ENCODE measurements around the gene KRTAP6-3. TPM values are rescaled to one million over a fixed set of nuclear protein-coding genes. Genes with fewer than 3 reads are reported as not detected.

Gene KRTAP6-3
- total and polyA plus RNA-seq, 2 donors (not counting 3 experiments of a cell fraction or from before 2014, with no cell fraction given) = not detected

DNA sequence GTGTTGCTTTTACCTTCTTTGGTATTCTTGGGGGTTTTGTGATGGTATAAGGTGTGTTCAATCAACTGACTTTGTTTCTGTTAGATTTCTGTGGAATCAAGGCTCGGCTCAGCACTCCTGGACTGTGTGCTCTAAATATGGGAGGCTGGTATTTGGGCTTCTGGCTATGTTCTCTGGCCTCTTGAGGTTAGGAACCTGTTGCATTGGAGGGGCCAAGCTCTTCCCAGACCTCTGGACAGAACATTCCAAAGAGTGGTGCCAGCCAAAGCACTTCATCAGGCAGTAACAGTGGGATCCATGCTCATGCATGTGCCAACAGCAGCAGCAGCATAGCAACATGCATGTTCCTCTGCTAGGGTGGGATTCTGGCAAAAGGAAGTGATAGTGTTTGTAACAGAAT is 39.5 kb upstream of the KRTAP6-3 start:
- BruUV-seq (replicated peaks) = no TSS peak
- CTCF ChIA-PET = no interaction called here

DNA sequence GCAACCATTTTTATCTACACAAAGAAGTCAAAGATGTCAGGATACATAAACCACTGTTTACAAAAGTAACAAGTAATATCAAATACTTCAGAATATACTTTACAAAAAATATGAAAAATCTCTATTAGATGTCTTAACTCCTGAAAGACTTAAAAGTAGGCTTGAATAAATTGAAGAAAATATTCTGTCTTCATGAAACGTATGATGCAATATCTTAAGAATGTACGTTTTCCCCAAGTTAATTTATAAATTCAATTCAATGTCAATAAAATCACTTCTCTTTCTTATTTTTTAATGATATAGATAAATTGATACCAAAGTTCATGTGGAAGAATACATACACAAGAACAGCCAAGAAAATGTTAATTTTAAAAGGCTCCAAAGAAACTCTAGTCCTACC is 37.1 kb upstream of the KRTAP6-3 start:
- TF ChIP-seq POLR2A (IDR thresholded peaks at IDR 0.05; ENCODE audit: low read depth, low read length) (no peak), MYC (IDR thresholded peaks at IDR 0.05; ENCODE audit: low read depth, low read length) (no peak), EZH2 (IDR thresholded peaks at IDR 0.05; ENCODE audit: borderline replicate concordance, low read depth, low read length, severe bottlenecking) (no peak), POLR2AphosphoS5 (IDR thresholded peaks at IDR 0.05; ENCODE audit: insufficient read depth, low read depth, low read length) (no peak), JUN (IDR thresholded peaks at IDR 0.05; ENCODE audit: borderline replicate concordance, insufficient read depth, insufficient read length, low read depth) (no peak), GATA2 (IDR thresholded peaks at IDR 0.05; ENCODE audit: insufficient read depth, insufficient read length, low read depth, low read length) (no peak), FOS (IDR thresholded peaks at IDR 0.05; ENCODE audit: borderline replicate concordance, insufficient read depth, low read length) (no peak)
- TF ChIP-seq, protein P1, sequence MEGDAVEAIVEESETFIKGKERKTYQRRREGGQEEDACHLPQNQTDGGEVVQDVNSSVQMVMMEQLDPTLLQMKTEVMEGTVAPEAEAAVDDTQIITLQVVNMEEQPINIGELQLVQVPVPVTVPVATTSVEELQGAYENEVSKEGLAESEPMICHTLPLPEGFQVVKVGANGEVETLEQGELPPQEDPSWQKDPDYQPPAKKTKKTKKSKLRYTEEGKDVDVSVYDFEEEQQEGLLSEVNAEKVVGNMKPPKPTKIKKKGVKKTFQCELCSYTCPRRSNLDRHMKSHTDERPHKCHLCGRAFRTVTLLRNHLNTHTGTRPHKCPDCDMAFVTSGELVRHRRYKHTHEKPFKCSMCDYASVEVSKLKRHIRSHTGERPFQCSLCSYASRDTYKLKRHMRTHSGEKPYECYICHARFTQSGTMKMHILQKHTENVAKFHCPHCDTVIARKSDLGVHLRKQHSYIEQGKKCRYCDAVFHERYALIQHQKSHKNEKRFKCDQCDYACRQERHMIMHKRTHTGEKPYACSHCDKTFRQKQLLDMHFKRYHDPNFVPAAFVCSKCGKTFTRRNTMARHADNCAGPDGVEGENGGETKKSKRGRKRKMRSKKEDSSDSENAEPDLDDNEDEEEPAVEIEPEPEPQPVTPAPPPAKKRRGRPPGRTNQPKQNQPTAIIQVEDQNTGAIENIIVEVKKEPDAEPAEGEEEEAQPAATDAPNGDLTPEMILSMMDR (IDR thresholded peaks at IDR 0.05; ENCODE audit: extremely low read depth in 1 of 2, insufficient read depth in 1 of 2, low read depth in 1 of 2, low read length in 2 of 2) = no peak
- TF ChIP-seq, protein P2, sequence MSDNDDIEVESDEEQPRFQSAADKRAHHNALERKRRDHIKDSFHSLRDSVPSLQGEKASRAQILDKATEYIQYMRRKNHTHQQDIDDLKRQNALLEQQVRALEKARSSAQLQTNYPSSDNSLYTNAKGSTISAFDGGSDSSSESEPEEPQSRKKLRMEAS (IDR thresholded peaks at IDR 0.05; ENCODE audit: insufficient read depth, insufficient read length) = no peak
- ChIA-PET CTCF (no interaction called here), POLR2A (no interaction called here)
- H3K27me3 ChIP-seq (ENCODE audit: control insufficient read depth in 2 of 2, insufficient read depth in 2 of 2, low read length in 2 of 2) = no peaks in the 10 kb centered on the region
- H3K4me1 ChIP-seq (ENCODE audit: control insufficient read depth, extremely low read depth, insufficient read depth, low read length) = no peaks in the 10 kb centered on the region
- peaks cover 2% of the 10 kb centered on the region for H3K9me3 ChIP-seq (replicated peaks; ENCODE audit: control insufficient read depth, insufficient read depth, low read length)
- DNase-seq (ENCODE audit: low read depth, low spot score) (no peak), FAIRE-seq (no peak)
- H3K9me1 ChIP-seq (replicated peaks; ENCODE audit: control insufficient read depth, extremely low read depth, insufficient read depth, low read length) = no peaks in the 10 kb centered on the region
- H3K4me3 ChIP-seq (replicated peaks in 1 of 3; ENCODE audit: insufficient read depth in 1 of 3, low read depth in 1 of 3, low read length in 3 of 3) = no peak overlapping the region
- no peak overlapping the region for H3K4me2 ChIP-seq (ENCODE audit: insufficient read depth, low read length)
- no peak overlapping the region for H3K9ac ChIP-seq (replicated peaks; ENCODE audit: extremely low read depth, insufficient read depth, low read length)
- no peaks in the 10 kb centered on the region for H3K79me2 ChIP-seq (ENCODE audit: control insufficient read depth, insufficient read depth, low read length)
- no peaks in the 10 kb centered on the region for H3K36me3 ChIP-seq (ENCODE audit: control insufficient read depth in 2 of 2, extremely low read depth in 1 of 2, insufficient read depth in 2 of 2, low read length in 2 of 2)
- no TSS peak for BruUV-seq (replicated peaks)
- intact Hi-C loops (cut with micrococcal nuclease) (no loop called here), dilution Hi-C loops (cut with MboI; ENCODE audit: extremely low pct_ligation_motif_present, low sequenced_read_pairs) (no loop called here)
- H3K27ac ChIP-seq (ENCODE audit: insufficient read depth, low read depth, low read length) = no peak overlapping the region
- no peak overlapping the region for H2AFZ ChIP-seq (ENCODE audit: low read depth, low read length)
- no peaks in the 10 kb centered on the region for H4K20me1 ChIP-seq (replicated peaks; ENCODE audit: control insufficient read depth, extremely low read depth, insufficient read depth, low read length)

More for the DNA sequence above, 39.5 kb upstream of the KRTAP6-3 start:
- H3K9me3 ChIP-seq (replicated peaks; ENCODE audit: control insufficient read depth, insufficient read depth, low read length) = no peaks in the 10 kb centered on the region
- no peaks in the 10 kb centered on the region for H3K9me1 ChIP-seq (replicated peaks; ENCODE audit: control insufficient read depth, extremely low read depth, insufficient read depth, low read length)
- no peaks in the 10 kb centered on the region for H3K27me3 ChIP-seq (ENCODE audit: control insufficient read depth in 2 of 2, insufficient read depth in 2 of 2, low read length in 2 of 2)
- dilution Hi-C loops (cut with MboI; ENCODE audit: extremely low pct_ligation_motif_present, low sequenced_read_pairs) = no loop called here
- H3K4me2 ChIP-seq (ENCODE audit: insufficient read depth, low read length) = no peak overlapping the region
- FAIRE-seq = no peak
- no peaks in the 10 kb centered on the region for H4K20me1 ChIP-seq (replicated peaks; ENCODE audit: control insufficient read depth, extremely low read depth, insufficient read depth, low read length)
- no peaks in the 10 kb centered on the region for H3K36me3 ChIP-seq (ENCODE audit: control insufficient read depth in 2 of 2, extremely low read depth in 1 of 2, insufficient read depth in 2 of 2, low read length in 2 of 2)
- no peak overlapping the region for H2AFZ ChIP-seq (ENCODE audit: low read depth, low read length)
- intact Hi-C loops (cut with micrococcal nuclease) = no loop called here
- POLR2A ChIA-PET = no interaction called here
- no peak overlapping the region for H3K9ac ChIP-seq (replicated peaks; ENCODE audit: extremely low read depth, insufficient read depth, low read length)
- TF ChIP-seq JUN (IDR thresholded peaks at IDR 0.05; ENCODE audit: borderline replicate concordance, insufficient read depth, insufficient read length, low read depth) = no peak
- TF ChIP-seq FOS (IDR thresholded peaks at IDR 0.05; ENCODE audit: borderline replicate concordance, insufficient read depth, low read length) = no peak
- no peak for TF ChIP-seq POLR2A (IDR thresholded peaks at IDR 0.05; ENCODE audit: low read depth, low read length)
- H3K4me3 ChIP-seq (replicated peaks in 1 of 3; ENCODE audit: insufficient read depth in 1 of 3, low read depth in 1 of 3, low read length in 3 of 3) = no peak overlapping the region
- H3K27ac ChIP-seq (ENCODE audit: insufficient read depth, low read depth, low read length) = no peak overlapping the region
- no peak for DNase-seq (ENCODE audit: low read depth, low spot score)
- H3K79me2 ChIP-seq (ENCODE audit: control insufficient read depth, insufficient read depth, low read length) = no peaks in the 10 kb centered on the region
- H3K4me1 ChIP-seq (ENCODE audit: control insufficient read depth, extremely low read depth, insufficient read depth, low read length) = no peaks in the 10 kb centered on the region

Data from endothelial cell of umbilical vein (primary cell).